ENCODE data around the gene GPR39.

GRCh38 chr2:132652474-132652873 lies 235.9 kb downstream of the GPR39 start:
- TF ChIP-seq, protein P1, sequence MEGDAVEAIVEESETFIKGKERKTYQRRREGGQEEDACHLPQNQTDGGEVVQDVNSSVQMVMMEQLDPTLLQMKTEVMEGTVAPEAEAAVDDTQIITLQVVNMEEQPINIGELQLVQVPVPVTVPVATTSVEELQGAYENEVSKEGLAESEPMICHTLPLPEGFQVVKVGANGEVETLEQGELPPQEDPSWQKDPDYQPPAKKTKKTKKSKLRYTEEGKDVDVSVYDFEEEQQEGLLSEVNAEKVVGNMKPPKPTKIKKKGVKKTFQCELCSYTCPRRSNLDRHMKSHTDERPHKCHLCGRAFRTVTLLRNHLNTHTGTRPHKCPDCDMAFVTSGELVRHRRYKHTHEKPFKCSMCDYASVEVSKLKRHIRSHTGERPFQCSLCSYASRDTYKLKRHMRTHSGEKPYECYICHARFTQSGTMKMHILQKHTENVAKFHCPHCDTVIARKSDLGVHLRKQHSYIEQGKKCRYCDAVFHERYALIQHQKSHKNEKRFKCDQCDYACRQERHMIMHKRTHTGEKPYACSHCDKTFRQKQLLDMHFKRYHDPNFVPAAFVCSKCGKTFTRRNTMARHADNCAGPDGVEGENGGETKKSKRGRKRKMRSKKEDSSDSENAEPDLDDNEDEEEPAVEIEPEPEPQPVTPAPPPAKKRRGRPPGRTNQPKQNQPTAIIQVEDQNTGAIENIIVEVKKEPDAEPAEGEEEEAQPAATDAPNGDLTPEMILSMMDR (IDR thresholded peaks at IDR 0.05) = no peak
- TF ChIP-seq ZFX (IDR thresholded peaks at IDR 0.05; ENCODE audit: borderline replicate concordance) = no peak

Data from 22Rv1 (cell line).